ENCODE results near the gene NR2F1. TPM values are rescaled to one million over a fixed set of nuclear protein-coding genes. Genes with fewer than 3 reads are reported as not detected.
A peak's percentile ranks its signal among the peaks of the same experiment; 100 is the strongest.

NR2F1 gene
- total RNA-seq, 1 experiment from 2014 or later: 1.4 TPM

DNA sequence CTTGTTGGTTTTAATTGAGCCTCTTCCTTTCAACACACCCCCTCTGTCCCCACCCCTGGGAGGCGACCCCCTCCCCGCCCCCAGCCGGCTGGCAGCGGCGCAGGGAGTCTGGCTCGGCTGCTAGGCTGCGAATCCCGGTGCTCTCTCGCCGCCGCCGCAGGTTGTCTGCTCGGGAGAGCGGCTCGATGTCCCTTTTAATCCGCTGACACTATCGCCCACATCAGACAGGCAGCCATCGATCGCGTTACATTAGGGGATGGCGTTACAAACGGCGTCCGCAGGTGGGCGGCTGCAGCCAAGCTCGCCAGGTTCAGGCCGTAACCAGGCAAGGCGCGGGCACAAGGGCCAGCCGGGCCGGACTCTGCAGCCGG lies 3.3 kb upstream of the NR2F1 start:
- Mint-ChIP-seq H3K4me3 (ENCODE audit: unreplicated experiment) (no peak overlapping the region), H3K4me1 (ENCODE audit: insufficient read depth, unreplicated experiment) (peaks cover 6% of the 10 kb centered on the region), H3K27ac (ENCODE audit: low read depth, unreplicated experiment) (no peak overlapping the region), H3K27me3 (ENCODE audit: insufficient read depth, unreplicated experiment) (no peaks in the 10 kb centered on the region), H3K9me3 (ENCODE audit: unreplicated experiment) (no peaks in the 10 kb centered on the region), H3K36me3 (ENCODE audit: insufficient read depth, unreplicated experiment) (no peaks in the 10 kb centered on the region)
- ChIA-PET CTCF (no interaction called here), POLR2A (no interaction called here)
- no TSS peak for BruUV-seq (replicated peaks)
- intact Hi-C loops (cut with micrococcal nuclease): loop anchor here (1.0 to 10.0 kb wide), 10 partner anchors 145 to 1651 kb away; no protein-coding TSS in a partner anchor
- DNase-seq (ENCODE audit: unreplicated experiment): no peak
- TF ChIP-seq, protein P1, sequence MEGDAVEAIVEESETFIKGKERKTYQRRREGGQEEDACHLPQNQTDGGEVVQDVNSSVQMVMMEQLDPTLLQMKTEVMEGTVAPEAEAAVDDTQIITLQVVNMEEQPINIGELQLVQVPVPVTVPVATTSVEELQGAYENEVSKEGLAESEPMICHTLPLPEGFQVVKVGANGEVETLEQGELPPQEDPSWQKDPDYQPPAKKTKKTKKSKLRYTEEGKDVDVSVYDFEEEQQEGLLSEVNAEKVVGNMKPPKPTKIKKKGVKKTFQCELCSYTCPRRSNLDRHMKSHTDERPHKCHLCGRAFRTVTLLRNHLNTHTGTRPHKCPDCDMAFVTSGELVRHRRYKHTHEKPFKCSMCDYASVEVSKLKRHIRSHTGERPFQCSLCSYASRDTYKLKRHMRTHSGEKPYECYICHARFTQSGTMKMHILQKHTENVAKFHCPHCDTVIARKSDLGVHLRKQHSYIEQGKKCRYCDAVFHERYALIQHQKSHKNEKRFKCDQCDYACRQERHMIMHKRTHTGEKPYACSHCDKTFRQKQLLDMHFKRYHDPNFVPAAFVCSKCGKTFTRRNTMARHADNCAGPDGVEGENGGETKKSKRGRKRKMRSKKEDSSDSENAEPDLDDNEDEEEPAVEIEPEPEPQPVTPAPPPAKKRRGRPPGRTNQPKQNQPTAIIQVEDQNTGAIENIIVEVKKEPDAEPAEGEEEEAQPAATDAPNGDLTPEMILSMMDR (IDR thresholded peaks at IDR 0.05; ENCODE audit: unreplicated experiment): no peak

DNA sequence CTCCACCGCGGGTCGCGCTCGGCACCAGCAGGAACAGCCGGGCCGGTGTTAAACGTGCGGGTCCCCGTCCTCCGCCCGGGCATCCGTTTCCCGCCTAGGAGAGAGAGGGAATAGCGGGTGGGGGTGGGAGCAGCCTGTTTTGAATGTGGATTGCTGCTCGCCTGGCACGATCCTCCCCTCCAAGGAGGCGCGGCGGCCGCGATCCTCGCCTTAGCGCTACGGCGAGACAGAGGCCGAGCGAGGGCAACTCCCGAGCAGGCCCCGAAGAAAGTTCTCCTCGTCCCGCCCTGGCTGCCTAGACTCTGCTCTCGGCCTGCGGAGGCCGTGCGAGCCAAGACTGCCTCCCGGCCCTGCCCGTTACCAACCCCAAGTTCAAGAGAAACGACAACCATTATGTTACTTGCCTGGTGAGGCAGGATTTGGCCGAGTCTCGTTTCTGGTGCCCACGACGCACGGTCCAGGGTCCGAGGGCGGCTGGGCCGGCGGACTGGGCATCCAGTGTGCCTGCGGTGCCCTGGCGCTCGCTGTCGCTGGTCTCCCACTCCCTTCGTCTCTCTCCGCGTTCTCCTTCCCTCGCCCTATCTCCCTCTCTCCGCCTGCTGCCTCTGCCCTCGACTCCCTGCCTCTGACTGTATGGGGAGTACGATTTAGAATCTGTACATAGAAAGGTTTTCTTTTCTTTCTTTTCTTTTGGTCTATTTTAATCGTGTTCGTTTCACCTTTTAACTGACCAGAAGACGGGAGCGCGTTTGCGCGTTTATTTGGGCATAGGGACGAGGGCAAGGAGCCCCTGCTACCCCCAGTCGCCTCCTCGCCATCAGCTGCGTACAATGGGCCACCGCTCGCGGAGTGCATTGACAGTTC lies 2.7 kb upstream of the NR2F1 start:
- no TSS peak for BruUV-seq (replicated peaks)
- ChIA-PET POLR2A (no interaction called here), CTCF (interaction anchor here (0.7 to 1.1 kb wide), 7 partner anchors 18 to 527 kb away, joined by 3 to 6 read pairs (median 3); no protein-coding TSS in a partner anchor)
- Mint-ChIP-seq H3K27ac (ENCODE audit: low read depth, unreplicated experiment) (peak overlapping the region; percentile 57), H3K4me1 (ENCODE audit: insufficient read depth, unreplicated experiment) (peaks cover 6% of the 10 kb centered on the region), H3K4me3 (ENCODE audit: unreplicated experiment) (no peak overlapping the region), H3K27me3 (ENCODE audit: insufficient read depth, unreplicated experiment) (no peaks in the 10 kb centered on the region), H3K36me3 (ENCODE audit: insufficient read depth, unreplicated experiment) (no peaks in the 10 kb centered on the region), H3K9me3 (ENCODE audit: unreplicated experiment) (no peaks in the 10 kb centered on the region)
- TF ChIP-seq, protein P1 (IDR thresholded peaks at IDR 0.05; ENCODE audit: unreplicated experiment): no peak
- peak; percentile 53 for DNase-seq (ENCODE audit: unreplicated experiment)
- intact Hi-C loops (cut with micrococcal nuclease): loop anchor here (1.0 to 10.0 kb wide), 10 partner anchors 145 to 1651 kb away; no protein-coding TSS in a partner anchor

DNA sequence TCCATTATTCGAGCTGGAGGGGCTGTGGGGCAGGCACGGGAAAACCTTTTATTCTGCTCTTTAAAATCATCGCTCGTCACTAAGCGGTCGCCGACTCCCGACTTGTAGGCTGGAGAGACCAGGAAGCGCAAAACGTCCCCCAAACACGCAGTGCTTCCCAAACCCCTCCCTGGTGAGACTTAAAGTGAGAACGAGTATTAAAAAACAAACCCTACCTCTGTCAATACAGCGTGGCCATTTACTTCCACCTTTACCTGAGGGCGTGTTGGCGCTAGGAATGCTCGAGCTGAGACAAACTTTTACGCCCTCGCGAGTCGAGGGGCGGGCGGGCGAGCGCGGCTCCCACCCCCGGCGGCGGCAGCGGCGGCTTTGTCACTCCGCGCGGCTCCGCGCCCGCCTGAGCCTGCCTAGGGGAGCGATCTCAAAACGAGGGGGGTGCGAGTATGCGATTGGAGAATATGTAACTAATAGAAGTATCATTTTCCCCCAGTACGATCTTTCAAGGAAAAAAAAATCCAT lies 2.0 kb upstream of the NR2F1 start, which contains the start of gene NR2F1-AS1:
Gene NR2F1-AS1 (minus strand): TSS at position 293 of the 519 bp plus-strand sequence.
- no peak for DNase-seq (ENCODE audit: unreplicated experiment)
- TF ChIP-seq, protein P1 (IDR thresholded peaks at IDR 0.05; ENCODE audit: unreplicated experiment): no peak
- BruUV-seq (replicated peaks): no TSS peak
- Mint-ChIP-seq H3K36me3 (ENCODE audit: insufficient read depth, unreplicated experiment) (no peaks in the 10 kb centered on the region), H3K27me3 (ENCODE audit: insufficient read depth, unreplicated experiment) (no peaks in the 10 kb centered on the region), H3K4me3 (ENCODE audit: unreplicated experiment) (no peak within 1 kb of the TSS), H3K4me1 (ENCODE audit: insufficient read depth, unreplicated experiment) (peaks cover 11% of the 10 kb centered on the region), H3K9me3 (ENCODE audit: unreplicated experiment) (no peaks in the 10 kb centered on the region), H3K27ac (ENCODE audit: low read depth, unreplicated experiment) (peak within 1 kb of the TSS; percentile 57)
- CTCF ChIA-PET: interaction anchor here (0.6 to 1.1 kb wide), 8 partner anchors 18 to 1126 kb away, joined by 3 to 6 read pairs (median 3); no protein-coding TSS in a partner anchor
- intact Hi-C loops (cut with micrococcal nuclease): loop anchor here (1.0 to 10.0 kb wide), 11 partner anchors 146 to 1652 kb away; no protein-coding TSS in a partner anchor
- POLR2A ChIA-PET: no interaction called here

DNA sequence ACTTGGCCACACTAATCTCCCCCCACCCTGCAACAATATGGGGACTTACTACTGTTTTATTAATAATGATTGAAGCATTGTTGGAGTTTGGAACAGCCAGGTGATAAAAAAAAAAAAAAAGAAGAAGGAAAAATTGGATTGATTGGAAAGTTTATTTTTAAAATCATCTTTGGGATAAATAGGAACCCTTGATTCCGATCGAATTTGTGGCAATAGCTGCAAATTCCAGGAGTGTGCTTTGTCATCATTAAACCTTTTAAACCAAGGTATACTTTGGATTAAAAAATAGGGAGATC lies 907 bp upstream of the NR2F1 start:
- Mint-ChIP-seq H3K4me3 (ENCODE audit: unreplicated experiment) (no peak overlapping the region), H3K4me1 (ENCODE audit: insufficient read depth, unreplicated experiment) (peaks cover 11% of the 10 kb centered on the region), H3K36me3 (ENCODE audit: insufficient read depth, unreplicated experiment) (no peaks in the 10 kb centered on the region), H3K9me3 (ENCODE audit: unreplicated experiment) (no peaks in the 10 kb centered on the region), H3K27ac (ENCODE audit: low read depth, unreplicated experiment) (no peak overlapping the region), H3K27me3 (ENCODE audit: insufficient read depth, unreplicated experiment) (no peaks in the 10 kb centered on the region)
- no peak for DNase-seq (ENCODE audit: unreplicated experiment)
- POLR2A ChIA-PET: interaction anchor here (1.1 to 1.3 kb wide), 2 partner anchors 218 to 430 kb away, joined by 3 to 5 read pairs; no protein-coding TSS in a partner anchor
- BruUV-seq (replicated peaks): no TSS peak
- CTCF ChIA-PET: interaction anchor here (0.6 to 2.6 kb wide), 17 partner anchors 10 to 1313 kb away, joined by 3 to 16 read pairs (median 4); no protein-coding TSS in a partner anchor
- TF ChIP-seq, protein P1 (IDR thresholded peaks at IDR 0.05; ENCODE audit: unreplicated experiment): no peak
- intact Hi-C loops (cut with micrococcal nuclease): loop anchor here (2.0 to 10.0 kb wide), 7 partner anchors 25 to 1270 kb away; no protein-coding TSS in a partner anchor
